ENCODE data around the gene CDCA3. TPM values are rescaled to one million over a fixed set of nuclear protein-coding genes. Genes with fewer than 3 reads are reported as not detected.

Gene CDCA3
- total and polyA plus RNA-seq, 2 of the 13 experiments (the other 11 are each of a cell fraction or from before 2014, with no cell fraction given), result 32.7 to 56.5 TPM

DNA sequence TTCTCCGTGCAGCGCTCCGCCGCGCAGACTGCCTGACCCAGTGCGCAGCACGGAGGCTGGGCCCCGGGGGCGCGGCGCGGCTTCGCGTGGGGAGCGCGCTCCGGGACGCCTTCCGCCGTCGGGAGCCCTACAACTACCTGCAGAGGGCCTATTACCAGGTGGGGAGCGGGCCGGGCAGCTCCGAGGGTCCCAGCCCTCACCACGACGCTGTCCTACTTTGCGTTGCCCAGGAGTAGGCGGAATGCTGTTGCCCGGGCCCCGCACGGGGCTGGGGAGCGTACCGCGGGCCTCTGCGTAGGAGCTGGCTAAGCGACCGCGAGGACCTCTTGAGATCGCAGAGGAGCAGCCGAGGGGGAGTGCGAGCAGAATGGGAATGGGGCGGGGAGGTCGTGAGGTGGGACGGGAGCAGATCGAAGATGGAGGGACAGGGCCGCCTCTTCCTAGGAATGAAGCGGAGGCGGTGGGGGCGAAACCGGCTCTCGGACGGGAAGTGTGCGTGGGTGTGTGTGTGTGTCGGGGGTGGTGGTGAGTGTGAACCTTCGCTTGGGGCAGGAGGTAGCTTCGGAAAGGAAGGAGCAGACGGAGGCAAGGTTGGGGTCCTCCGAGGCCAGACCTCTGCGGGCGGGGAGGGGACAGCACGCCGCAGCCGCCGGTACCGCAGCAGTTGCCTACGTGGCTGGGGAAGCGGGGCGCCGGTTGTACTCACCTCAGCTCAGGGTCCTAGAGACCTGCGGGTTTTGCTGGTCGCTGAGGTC, 22.1 kb downstream of the CDCA3 start (continued):
- TF ChIP-seq NR2C2 (CRISPR knock-in tag; IDR thresholded peaks at IDR 0.05; ENCODE audit: borderline replicate concordance), result peak; percentile 25; the same call in 1 of the 2 replicates
- TF ChIP-seq ARNT2 (CRISPR knock-in tag; IDR thresholded peaks at IDR 0.05; ENCODE audit: low read depth), result peak; percentile 68; the same call in 1 of the 2 replicates
- 0 out of 2 replicates have a peak, but pooled peaks have one; percentile 50 for TF ChIP-seq ZNF44 (CRISPR knock-in tag; IDR thresholded peaks at IDR 0.05)
- TF ChIP-seq, protein P1, sequence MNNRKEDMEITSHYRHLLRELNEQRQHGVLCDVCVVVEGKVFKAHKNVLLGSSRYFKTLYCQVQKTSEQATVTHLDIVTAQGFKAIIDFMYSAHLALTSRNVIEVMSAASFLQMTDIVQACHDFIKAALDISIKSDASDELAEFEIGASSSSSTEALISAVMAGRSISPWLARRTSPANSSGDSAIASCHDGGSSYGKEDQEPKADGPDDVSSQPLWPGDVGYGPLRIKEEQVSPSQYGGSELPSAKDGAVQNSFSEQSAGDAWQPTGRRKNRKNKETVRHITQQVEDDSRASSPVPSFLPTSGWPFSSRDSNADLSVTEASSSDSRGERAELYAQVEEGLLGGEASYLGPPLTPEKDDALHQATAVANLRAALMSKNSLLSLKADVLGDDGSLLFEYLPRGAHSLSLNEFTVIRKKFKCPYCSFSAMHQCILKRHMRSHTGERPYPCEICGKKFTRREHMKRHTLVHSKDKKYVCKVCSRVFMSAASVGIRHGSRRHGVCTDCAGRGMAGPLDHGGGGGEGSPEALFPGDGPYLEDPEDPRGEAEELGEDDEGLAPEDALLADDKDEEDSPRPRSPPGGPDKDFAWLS (CRISPR knock-in tag; IDR thresholded peaks at IDR 0.05; ENCODE audit: borderline replicate concordance), result no peak
- no peak for TF ChIP-seq JARID2 (CRISPR knock-in tag; IDR thresholded peaks at IDR 0.05; ENCODE audit: insufficient replicate concordance)
- peak; percentile 51; the same call in 1 of the 2 replicates for TF ChIP-seq ZNF317 (CRISPR knock-in tag; IDR thresholded peaks at IDR 0.05)
- TF ChIP-seq CREM (IDR thresholded peaks at IDR 0.05), result 0 out of 2 replicates have a peak, but pooled peaks have one; percentile 42
- TF ChIP-seq CREM (CRISPR knock-in tag; IDR thresholded peaks at IDR 0.05), result 0 out of 2 replicates have a peak, but pooled peaks have one; percentile 19
- peak; percentile 46; the same call in 1 of the 2 replicates for TF ChIP-seq ZNF446 (CRISPR knock-in tag; IDR thresholded peaks at IDR 0.05)
- TF ChIP-seq, protein P2, sequence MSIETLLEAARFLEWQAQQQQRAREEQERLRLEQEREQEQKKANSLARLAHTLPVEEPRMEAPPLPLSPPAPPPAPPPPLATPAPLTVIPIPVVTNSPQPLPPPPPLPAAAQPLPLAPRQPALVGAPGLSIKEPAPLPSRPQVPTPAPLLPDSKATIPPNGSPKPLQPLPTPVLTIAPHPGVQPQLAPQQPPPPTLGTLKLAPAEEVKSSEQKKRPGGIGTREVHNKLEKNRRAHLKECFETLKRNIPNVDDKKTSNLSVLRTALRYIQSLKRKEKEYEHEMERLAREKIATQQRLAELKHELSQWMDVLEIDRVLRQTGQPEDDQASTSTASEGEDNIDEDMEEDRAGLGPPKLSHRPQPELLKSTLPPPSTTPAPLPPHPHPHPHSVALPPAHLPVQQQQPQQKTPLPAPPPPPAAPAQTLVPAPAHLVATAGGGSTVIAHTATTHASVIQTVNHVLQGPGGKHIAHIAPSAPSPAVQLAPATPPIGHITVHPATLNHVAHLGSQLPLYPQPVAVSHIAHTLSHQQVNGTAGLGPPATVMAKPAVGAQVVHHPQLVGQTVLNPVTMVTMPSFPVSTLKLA (IDR thresholded peaks at IDR 0.05), result no peak
- TF ChIP-seq FOXO1 (CRISPR knock-in tag; IDR thresholded peaks at IDR 0.05), result 0 out of 2 replicates have a peak, but pooled peaks have one; percentile 25
- no peak for TF ChIP-seq TCF12 (IDR thresholded peaks at IDR 0.05)
- peak; percentile 57; the same call in 1 of the 2 replicates for TF ChIP-seq TCF12 (CRISPR knock-in tag; IDR thresholded peaks at IDR 0.05)
- TF ChIP-seq NFE2 (CRISPR knock-in tag; IDR thresholded peaks at IDR 0.05), result no peak
- peak; percentile 66 for TF ChIP-seq HIVEP1 (CRISPR knock-in tag; IDR thresholded peaks at IDR 0.05)
- TF ChIP-seq, protein P3, sequence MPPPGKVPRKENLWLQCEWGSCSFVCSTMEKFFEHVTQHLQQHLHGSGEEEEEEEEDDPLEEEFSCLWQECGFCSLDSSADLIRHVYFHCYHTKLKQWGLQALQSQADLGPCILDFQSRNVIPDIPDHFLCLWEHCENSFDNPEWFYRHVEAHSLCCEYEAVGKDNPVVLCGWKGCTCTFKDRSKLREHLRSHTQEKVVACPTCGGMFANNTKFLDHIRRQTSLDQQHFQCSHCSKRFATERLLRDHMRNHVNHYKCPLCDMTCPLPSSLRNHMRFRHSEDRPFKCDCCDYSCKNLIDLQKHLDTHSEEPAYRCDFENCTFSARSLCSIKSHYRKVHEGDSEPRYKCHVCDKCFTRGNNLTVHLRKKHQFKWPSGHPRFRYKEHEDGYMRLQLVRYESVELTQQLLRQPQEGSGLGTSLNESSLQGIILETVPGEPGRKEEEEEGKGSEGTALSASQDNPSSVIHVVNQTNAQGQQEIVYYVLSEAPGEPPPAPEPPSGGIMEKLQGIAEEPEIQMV (CRISPR knock-in tag; IDR thresholded peaks at IDR 0.05; ENCODE audit: low read depth), result 0 out of 2 replicates have a peak, but pooled peaks have one; percentile 48
- TF ChIP-seq, protein P4, sequence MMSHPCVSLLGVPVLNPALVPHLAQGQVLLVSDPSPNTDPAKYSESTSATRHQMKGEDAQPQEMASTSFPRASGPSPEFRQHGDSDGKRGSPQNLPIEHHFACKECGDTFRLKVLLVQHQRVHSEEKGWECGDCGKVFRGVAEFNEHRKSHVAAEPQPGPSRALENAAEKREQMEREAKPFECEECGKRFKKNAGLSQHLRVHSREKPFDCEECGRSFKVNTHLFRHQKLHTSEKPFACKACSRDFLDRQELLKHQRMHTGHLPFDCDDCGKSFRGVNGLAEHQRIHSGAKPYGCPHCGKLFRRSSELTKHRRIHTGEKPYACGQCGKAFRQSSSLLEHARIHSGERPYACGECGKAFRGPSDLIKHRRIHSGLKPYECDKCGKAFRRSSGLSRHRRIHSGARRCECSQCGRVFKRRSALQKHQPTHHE (CRISPR knock-in tag; IDR thresholded peaks at IDR 0.05; ENCODE audit: borderline replicate concordance), result peak; percentile 26; the same call in 1 of the 2 replicates
- peak; percentile 18 for TF ChIP-seq TBX2 (CRISPR knock-in tag; IDR thresholded peaks at IDR 0.05; ENCODE audit: borderline replicate concordance)
- peak; percentile 58 for TF ChIP-seq GABPB1 (CRISPR knock-in tag; IDR thresholded peaks at IDR 0.05)
- TF ChIP-seq ZKSCAN5 (CRISPR knock-in tag; IDR thresholded peaks at IDR 0.05), result no peak
- TF ChIP-seq ZNF547 (CRISPR knock-in tag; IDR thresholded peaks at IDR 0.05), result peak; percentile 85
- no peak for TF ChIP-seq MAZ (IDR thresholded peaks at IDR 0.05; ENCODE audit: borderline replicate concordance, low read depth, low read length)
- peak; percentile 38; the same call in 1 of the 2 replicates for TF ChIP-seq MAZ (CRISPR knock-in tag; IDR thresholded peaks at IDR 0.05; ENCODE audit: low read depth)

Measured in HepG2 (cell line).